HG03159 (cell line): ENCODE data around the gene PNMA8B.
"Not testable (repeated sequence)": the region's sequence is repeated elsewhere in the genome, so short reads cannot be mapped to it uniquely, and the experiment has no call there.

Experiments used
- ATAC-seq: cut with Tn5 transposase; IDR thresholded peaks from one replicate; pipeline ENCODE4 v1.9.1; 2021; ENCODE audit warnings: mild to moderate bottlenecking, moderate library complexity; ENCODE audit not compliant: unreplicated experiment

Gene PNMA8B

GRCh38 chr19:46514589-46515289 is 19.1 kb upstream of the PNMA8B start:
- ATAC-seq, result no peak

DNA sequence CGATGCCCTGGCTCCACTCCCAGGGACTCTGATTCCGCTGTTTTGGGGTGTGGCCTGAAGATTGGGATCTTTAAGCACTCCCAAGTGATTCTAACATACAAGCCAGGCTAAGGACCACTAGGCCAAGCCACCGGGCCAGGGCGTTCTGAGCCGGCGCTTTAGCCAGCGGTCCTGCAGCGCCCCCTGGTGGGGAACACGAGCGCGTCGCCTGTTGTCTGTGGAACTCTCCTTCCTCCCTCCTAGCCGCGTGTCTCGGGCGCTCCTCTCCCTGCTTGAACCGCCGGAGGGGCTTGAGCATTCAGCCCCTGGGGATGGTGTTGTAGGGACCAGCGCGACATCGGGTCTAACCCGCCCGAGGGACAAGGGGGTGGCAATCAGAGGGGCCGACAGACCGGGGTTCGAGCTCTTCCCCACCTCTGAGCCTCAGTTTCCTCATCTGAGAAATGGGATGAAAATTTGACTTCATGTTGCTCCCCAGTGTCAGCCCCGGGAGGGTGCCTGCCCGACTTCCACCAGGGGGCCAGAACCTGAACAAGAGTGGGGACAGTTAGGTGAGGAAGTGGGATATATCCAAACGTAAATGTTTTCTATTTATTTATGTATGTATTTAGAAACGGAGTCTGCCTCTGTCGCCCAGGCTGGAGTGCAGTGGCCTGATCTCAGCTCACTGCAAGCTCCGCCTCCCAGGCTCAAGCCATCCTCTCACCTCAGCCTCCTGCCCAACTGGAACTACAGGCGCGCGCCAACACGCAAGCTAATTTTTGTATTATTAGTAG is 18.0 kb upstream of the PNMA8B start:
- ATAC-seq, result no peak

GRCh38 chr19:46511237-46511636 is 15.6 kb upstream of the PNMA8B start:
- ATAC-seq, result no peak

DNA sequence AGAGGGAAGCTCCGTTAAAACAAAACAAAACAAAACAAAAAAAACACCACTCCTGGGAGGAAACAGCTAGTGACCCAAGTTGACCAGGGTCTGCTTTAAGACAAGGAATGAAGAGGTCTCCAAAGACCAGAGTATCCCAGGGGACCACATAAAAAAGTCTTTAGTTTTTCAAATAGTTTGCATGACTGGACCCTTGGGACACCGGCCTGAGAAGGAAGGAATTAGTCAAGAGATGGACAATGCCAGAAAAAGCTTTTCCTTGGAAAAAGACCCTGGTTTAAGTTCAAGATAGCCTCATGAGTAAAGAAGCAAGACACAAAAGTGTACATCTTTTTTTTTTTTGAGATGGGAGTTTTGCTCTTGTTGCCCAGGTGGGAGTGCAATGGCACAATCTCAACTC is 12.5 kb upstream of the PNMA8B start:
- no peak for ATAC-seq

DNA sequence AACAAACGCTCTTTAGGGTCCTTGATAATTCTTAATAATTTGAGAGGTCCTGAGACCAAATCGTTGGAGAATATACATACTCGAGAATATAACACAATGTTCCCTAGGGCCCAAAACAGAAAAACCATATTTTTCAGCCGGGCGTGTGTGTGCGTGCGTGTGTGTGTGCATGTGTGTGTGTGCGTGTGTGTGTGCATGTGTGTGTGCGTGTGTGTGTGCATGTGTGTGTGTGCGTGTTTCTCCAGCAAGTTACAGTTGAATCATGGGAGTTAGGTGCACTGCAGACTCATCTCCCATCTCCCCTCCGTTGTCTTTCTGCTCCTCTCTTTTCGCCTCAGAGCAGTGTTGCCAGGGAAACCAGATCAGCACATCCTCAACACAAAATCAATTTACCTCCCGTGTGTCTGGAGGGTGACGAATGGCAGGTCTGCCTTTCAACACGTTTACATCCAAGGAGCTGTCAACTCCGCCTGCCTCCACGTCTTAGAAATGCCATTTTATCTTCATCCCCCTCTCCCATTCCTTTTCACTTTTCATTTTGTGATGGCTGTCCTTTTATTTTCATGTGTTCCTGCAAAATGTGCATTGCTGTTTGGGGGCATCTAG is 8.3 kb upstream of the PNMA8B start:
- no peak for ATAC-seq

DNA sequence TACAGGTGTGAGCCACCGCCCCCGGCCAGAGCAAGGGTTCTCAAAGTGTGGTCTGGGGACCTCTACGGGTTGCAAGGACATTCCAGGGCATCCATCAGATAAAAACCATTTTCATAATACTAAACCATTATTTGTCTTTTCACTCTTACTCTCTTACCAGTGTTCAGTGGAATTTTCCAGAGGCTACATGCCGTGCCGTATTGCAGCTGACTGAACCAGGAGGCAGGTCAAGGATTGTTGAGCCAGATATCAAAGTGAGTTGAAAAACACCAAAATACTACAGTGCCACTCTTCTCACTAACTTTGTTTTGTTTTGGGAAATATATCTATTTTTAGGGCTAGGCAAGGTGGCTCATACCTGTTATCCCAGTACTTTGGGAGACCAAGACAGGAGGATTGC is 7.2 kb upstream of the PNMA8B start:
- no peak for ATAC-seq

- ATAC-seq, result no peak
Measured at GRCh38 chr19:46499692-46500091, 4.0 kb upstream of the PNMA8B start.

DNA sequence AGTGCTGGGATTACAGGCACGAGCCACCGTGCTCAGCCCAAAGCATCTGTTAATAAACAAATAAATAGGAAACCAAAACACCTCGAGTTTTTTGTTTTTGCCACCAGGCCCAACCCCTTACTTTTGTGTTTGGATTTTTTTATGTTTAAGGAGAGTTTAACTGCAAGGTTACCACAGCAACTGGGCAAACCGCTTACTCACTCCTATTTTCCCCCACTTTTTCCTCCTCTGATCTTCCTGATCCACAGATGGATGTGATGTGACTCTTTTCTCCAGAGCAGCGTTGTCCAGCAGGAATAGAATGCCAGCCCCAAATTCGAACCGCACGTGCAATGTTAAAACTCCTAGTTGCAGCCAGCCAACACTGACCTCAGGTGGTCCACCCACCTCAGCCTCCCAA is 2.1 kb upstream of the PNMA8B start:
- ATAC-seq, result no peak

- ATAC-seq, result not testable (repeated sequence)
Measured at GRCh38 chr19:46496886-46497285, 1.2 kb upstream of the PNMA8B start.

DNA sequence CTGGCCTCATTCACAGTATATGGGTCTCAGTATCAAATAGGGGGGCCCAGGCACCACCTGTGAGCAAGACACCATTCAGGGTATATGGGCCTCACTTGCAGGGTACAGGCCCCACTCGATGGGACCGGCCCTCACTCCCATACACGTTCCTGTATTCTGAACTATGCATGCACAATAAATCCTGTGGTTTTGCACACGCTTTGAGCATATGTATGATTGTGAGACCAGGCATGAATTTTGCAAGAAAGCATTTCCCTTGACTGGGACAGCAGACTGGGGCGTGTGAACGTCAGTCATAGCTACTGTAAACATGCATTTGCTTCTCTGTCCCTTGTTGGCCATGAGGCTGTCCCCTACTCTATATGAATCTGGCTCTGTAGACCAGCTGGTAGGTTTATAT is 637 bp upstream of the PNMA8B start:
- no peak for ATAC-seq

DNA sequence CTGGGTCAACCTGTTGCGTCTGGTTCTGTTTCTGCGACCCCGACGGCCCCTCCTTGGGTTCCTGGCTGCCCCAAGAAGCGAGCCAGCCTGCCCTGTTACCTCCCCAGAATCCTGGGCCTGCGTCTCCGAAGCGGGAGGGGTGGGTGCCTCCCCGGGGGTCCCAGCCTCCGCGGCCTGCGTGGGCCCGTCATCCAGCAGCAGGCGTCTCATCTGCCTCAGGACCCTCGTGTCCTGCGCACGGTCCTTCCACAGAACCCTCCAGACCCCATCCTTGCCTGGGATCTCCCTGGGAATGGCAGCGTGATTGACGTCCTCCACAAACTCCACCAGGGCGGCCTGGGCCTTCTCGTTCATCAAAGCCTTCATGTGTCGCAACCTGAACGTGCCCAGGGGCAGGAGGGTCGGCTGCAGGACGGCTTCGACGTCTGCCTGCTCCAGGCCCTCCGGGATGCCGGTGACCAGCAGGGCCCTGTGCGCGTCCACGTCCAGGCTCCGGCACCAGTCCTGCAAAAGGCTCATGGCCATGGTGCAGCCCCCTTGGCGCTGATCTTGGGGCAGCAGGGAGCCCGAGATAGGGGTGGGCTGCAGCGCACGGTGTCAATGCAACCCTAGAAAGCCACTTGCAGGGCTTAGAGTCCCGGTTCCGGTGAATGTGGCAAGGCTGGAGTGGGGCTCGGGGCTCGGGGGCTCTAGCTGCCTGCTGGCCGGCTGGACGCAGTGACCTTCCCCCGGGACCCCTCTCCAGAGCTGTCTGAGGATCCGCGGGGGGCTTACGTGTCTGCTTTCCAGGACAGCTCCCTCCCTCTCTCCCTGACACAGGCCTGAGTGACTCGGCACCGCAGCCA is 504 bp downstream of the PNMA8B start:
- ATAC-seq, result no peak

GRCh38 chr19:46494146-46494940 is 1.3 kb downstream of the PNMA8B start:
- ATAC-seq, result no peak

- ATAC-seq, result no peak
Measured at GRCh38 chr19:46493236-46494145, 2.2 kb downstream of the PNMA8B start.

DNA sequence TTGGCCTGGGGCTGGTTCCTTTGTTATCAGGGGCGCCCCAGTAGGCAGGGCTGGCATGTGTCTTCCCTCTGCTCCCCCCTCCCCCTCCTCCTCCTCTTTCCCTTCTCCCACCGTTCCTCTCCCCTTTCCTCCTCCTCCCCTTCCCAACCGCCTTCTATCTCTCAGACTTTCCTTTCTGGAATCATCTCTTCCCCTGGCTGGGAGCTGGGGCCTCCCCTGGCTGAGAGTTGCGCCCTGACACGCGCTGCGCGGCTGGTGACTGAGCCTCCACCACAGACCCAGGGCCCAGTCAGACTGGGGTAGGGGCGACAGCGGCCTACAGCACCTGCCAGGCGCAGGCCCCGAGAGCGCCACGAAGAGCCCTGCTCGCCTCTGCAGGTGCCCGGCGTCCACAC is 2.8 kb downstream of the PNMA8B start:
- ATAC-seq, result no peak

DNA sequence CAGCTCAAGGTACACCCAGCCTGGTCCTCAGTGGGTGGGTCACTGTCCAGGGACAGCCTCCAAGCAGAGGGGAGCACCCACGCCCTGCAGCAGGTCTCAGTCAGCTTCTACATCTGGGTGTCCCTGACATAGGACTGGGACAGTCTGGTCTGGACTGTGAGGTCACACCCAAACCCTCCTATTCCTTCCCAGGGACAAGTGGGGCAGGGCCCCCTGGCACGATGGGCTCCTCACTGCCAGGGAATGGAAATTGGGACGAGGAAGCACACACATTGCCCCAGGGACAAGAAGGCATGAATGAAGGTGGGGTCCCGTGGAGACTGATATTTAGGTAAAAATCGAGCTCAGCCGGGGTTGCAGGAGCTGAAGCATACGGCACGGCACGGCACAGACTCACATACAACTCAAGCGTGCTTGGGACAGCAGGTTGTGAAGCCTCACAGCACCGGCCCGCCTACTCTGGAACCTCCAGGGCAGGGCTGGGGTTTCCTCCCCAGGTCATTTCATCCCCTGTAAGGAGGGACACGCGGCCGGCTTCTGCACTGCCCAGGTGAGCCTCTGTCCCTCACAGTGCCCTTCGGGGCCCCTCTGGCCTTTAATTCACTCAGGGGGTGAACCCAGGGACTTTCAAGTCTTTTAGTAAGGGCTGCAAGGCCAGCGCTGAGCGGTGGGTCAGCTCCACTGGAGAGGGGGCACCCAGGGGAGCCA is 3.5 kb downstream of the PNMA8B start:
- ATAC-seq, result no peak

GRCh38 chr19:46490774-46491173 is 4.9 kb downstream of the PNMA8B start:
- ATAC-seq, result no peak

- ATAC-seq, result no peak
Measured at GRCh38 chr19:46489445-46490272, 6.0 kb downstream of the PNMA8B start.

DNA sequence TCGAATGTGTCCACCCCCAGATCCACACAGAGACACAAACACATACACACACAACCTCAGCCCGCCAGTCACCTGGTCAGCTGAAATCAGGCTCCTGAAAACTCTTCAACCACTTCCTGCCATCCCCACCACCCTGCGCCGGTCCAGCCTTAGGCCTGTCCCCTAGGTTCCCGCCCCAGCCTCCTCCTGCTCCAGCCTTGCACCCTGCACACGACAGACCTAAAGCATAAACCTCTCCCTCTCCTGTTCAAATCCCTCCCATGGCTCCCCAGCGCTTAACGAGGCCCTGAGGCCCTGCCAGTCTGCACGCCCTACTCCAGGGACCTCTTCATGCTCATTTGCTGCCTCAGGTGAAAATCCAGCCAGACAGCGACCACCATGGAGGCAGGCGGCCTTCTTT is 7.1 kb downstream of the PNMA8B start:
- ATAC-seq, result no peak
